Testis (tissue), 3 donors: ENCODE data around the gene MED25. TPM values are rescaled to one million over a fixed set of nuclear protein-coding genes. Genes with fewer than 3 reads are reported as not detected.

ENCODE experiments used
- DNase-seq: peaks from one replicate; pipeline ENCODE4 v3.0.0-alpha.2; 2019
- H3K27ac ChIP-seq, 2 donors: fragments of 200-600 bp; sonication (generic); one replicate each; pipeline ENCODE4 v1.5.1; 2019
- H3K27me3 ChIP-seq: fragments of 200-600 bp; sonication (generic); one replicate; pipeline ENCODE4 v1.5.1; 2019
- H3K36me3 ChIP-seq: fragments of 200-600 bp; sonication (generic); one replicate; pipeline ENCODE4 v1.5.1; 2017; ENCODE audit warnings: low read depth; ENCODE audit errors: missing control alignments
- H3K4me1 ChIP-seq: fragments of 200-600 bp; sonication (generic); one replicate; pipeline ENCODE4 v1.5.1; 2019
- H3K4me3 ChIP-seq, 2 donors: fragments of 200-600 bp; sonication (generic); one replicate each; pipeline ENCODE4 v1.5.1; 2017 to 2019
- H3K9me3 ChIP-seq: fragments of 200-600 bp; sonication (generic); one replicate; pipeline ENCODE4 v1.5.1; 2017
- CTCF ChIP-seq, 3 experiments: fragments of 450-650 bp in 2 of 3; fragments of 200-600 bp in 1 of 3; sonication (generic) in 1 of 3; IDR thresholded peaks; one replicate each; pipeline ENCODE4 v1.5.1; 2016 to 2019; ENCODE audit warnings: antibody characterized with exemption in 3 of 3, mild to moderate bottlenecking in 2 of 3, moderate library complexity in 1 of 3
- POLR2A ChIP-seq: fragments of 450-650 bp; IDR thresholded peaks from one replicate; pipeline ENCODE4 v1.6.1; 2017; ENCODE audit warnings: antibody characterized with exemption, mild to moderate bottlenecking, moderate library complexity
- WGBS, 2 donors: methylation state at CpG; one replicate each; pipeline ENCODE4 v1.1.5; 2018; 5-methylcytosine and 5-hydroxymethylcytosine counted together
- intact Hi-C: fragments of 100-400 bp; cut with DNase I; formaldehyde crosslinking; loops from one replicate; pipeline ENCODE4 v1.15.1; 2023; ENCODE audit warnings: low total_unique reads
- polyA plus RNA-seq: library from polyadenylated mRNA; stranded (reverse); fragments of 350-450 nt; fragmentation: Illumina TruSeq; extraction: RNeasy Lipid Tissue Mini Kit (QIAGEN cat#74804); gene quantifications from one replicate; pipeline ENCODE4 v1.2.3, GENCODE V29; 2014; ENCODE audit warnings: low read depth, low replicate concordance; ENCODE audit not compliant: insufficient read depth
- total RNA-seq, 2 donors: library from RNA; depleted of rRNA; stranded (reverse); fragments of >200 nt; gene quantifications; one replicate each; pipeline ENCODE4 v1.2.3, GENCODE V29; 2016

Gene MED25
- total and polyA plus RNA-seq, 3 donors from 2014 or later: 156 to 246 (median 244) TPM

GRCh38 chr19:49881186-49881585, 63.1 kb downstream of the MED25 start:
- DNase-seq: no peak
- Histone ChIP-seq H3K36me3 (peaks cover 4% of the 10 kb centered on the region), H3K9me3 (no peaks in the 10 kb centered on the region), H3K4me3 (no peak overlapping the region), H3K27me3 (no peaks in the 10 kb centered on the region), H3K4me1 (peaks cover 8% of the 10 kb centered on the region), H3K27ac (no peak overlapping the region)
- intact Hi-C loops: no loop called here
- 77 to 91% methylated on average over 16 to 17 of the region's 17 CpGs for WGBS, 2 donors
- TF ChIP-seq CTCF (IDR thresholded peaks at IDR 0.05) (no peak), POLR2A (no peak)

GRCh38 chr19:49881672-49882394, 63.7 kb downstream of the MED25 start:
- DNase-seq: peak; percentile 88
- no peak overlapping the region for H3K4me3 ChIP-seq
- no peak overlapping the region for H3K27ac ChIP-seq
- H3K36me3 ChIP-seq: peaks cover 4% of the 10 kb centered on the region
- intact Hi-C loops: no loop called here
- H3K27me3 ChIP-seq: no peaks in the 10 kb centered on the region
- peaks cover 8% of the 10 kb centered on the region for H3K4me1 ChIP-seq
- TF ChIP-seq POLR2A (no peak), CTCF (IDR thresholded peaks at IDR 0.05) (no peak)
- H3K9me3 ChIP-seq: no peaks in the 10 kb centered on the region
- WGBS, 2 donors: 69 to 74% methylated on average over 30 of the region's 31 CpGs

- WGBS, 2 donors: 80 to 95% methylated on average over 4 to 14 of the region's 14 CpGs
- intact Hi-C loops: no loop called here
- Histone ChIP-seq H3K27me3 (no peaks in the 10 kb centered on the region), H3K4me3 (no peak overlapping the region), H3K27ac (no peak overlapping the region), H3K4me1 (peaks cover 8% of the 10 kb centered on the region), H3K36me3 (peaks cover 4% of the 10 kb centered on the region), H3K9me3 (no peaks in the 10 kb centered on the region)
- no peak for TF ChIP-seq CTCF (IDR thresholded peaks at IDR 0.05)
- no peak for TF ChIP-seq POLR2A
- no peak for DNase-seq
Measured at GRCh38 chr19:49882643-49883042, 64.6 kb downstream of the MED25 start.

GRCh38 chr19:49883094-49883493, 65.0 kb downstream of the MED25 start:
- H3K27me3 ChIP-seq: no peaks in the 10 kb centered on the region
- 93 to 98% methylated on average over 5 of the region's 5 CpGs for WGBS, 2 donors
- TF ChIP-seq POLR2A (no peak), CTCF (IDR thresholded peaks at IDR 0.05) (no peak)
- intact Hi-C loops: no loop called here
- H3K36me3 ChIP-seq: peaks cover 4% of the 10 kb centered on the region
- H3K4me1 ChIP-seq: peaks cover 8% of the 10 kb centered on the region
- H3K27ac ChIP-seq: no peak overlapping the region
- H3K9me3 ChIP-seq: no peaks in the 10 kb centered on the region
- no peak overlapping the region for H3K4me3 ChIP-seq
- no peak for DNase-seq

GRCh38 chr19:49884109-49884508, 66.0 kb downstream of the MED25 start:
- no peak overlapping the region for H3K27ac ChIP-seq
- intact Hi-C loops: no loop called here
- no peak for DNase-seq
- no peak overlapping the region for H3K4me3 ChIP-seq
- no peaks in the 10 kb centered on the region for H3K27me3 ChIP-seq
- H3K4me1 ChIP-seq: no peaks in the 10 kb centered on the region
- no peaks in the 10 kb centered on the region for H3K9me3 ChIP-seq
- no peak for TF ChIP-seq POLR2A
- TF ChIP-seq CTCF (IDR thresholded peaks at IDR 0.05): no peak
- H3K36me3 ChIP-seq: peaks cover 4% of the 10 kb centered on the region
- 91 to 92% methylated on average over 18 of the region's 18 CpGs for WGBS, 2 donors
